Activated naive CD8-positive, alpha-beta T cell treated with anti-CD3 and anti-CD28 coated beads, Interleukin-2, amount 50 U/mL, for 16 hours (primary cell): ENCODE results near the gene ATXN10.

ENCODE experiments used
- DNase-seq: peaks from one replicate; pipeline ENCODE4 v3.0.0-alpha.2; 2020; ENCODE audit warnings: low read depth, low spot score

The ATXN10 gene

GRCh38 chr22:45890351-45890635 is 218.7 kb downstream of the ATXN10 start:
- DNase-seq = no peak

- DNase-seq = no peak
These were observed 219.4 kb downstream of the ATXN10 start for GRCh38 chr22:45891021-45891421.

- DNase-seq = no peak
These were observed 219.9 kb downstream of the ATXN10 start for GRCh38 chr22:45891471-45891995.

- DNase-seq = no peak
These were observed 220.5 kb downstream of the ATXN10 start for GRCh38 chr22:45891996-45892621.

GRCh38 chr22:45892681-45893461 is 221.2 kb downstream of the ATXN10 start:
- DNase-seq = no peak

- no peak for DNase-seq
These were observed 221.9 kb downstream of the ATXN10 start for GRCh38 chr22:45893516-45893915.
